Body of pancreas (tissue), 4 donors: ENCODE data around the gene OSBPL10.

Experiments
- POLR2A ChIP-seq, 3 donors: fragments of 450-650 bp; IDR thresholded peaks; one replicate each; pipeline ENCODE4 v1.6.1; 2016; ENCODE audit warnings: antibody characterized with exemption in 3 of 3, mild to moderate bottlenecking in 2 of 3
- TF ChIP-seq, protein P1 (sequence below), 7 experiments: fragments of 450-650 bp in 4 of 7; fragments of 200-600 bp in 3 of 7; sonication (generic) in 3 of 7; IDR thresholded peaks; one replicate each; pipeline ENCODE4 v1.5.1; 2016 to 2019; ENCODE audit warnings: antibody characterized with exemption in 7 of 7

DNA sequence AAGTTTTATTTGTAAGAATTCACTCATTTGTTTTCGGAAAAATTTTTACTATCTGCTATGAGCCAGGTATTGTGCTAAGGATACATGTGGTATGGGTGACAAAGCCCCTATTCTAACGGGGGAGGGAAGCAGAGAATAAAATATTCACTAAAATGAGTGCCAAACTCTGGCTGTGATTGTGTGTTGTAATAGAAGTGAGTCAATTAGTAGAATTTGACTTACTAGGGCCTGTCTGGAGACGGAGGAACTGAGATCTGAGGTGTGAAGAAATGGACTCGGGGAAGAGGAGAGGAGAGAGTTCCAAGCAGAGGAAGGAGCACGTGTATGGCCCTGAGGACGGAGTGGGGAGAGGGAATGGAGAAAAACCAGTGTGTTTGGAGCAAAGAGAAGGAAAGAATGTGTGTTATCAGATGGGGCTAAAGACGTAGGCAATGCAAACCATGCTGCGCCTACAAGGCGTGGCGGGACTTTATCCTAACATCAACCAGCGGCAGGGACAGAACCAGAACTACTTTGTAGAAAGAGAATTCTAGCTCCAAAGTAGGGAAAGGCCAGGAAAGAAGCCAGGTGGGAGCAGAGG is 89.1 kb downstream of the OSBPL10 start:
- TF ChIP-seq, protein P1, sequence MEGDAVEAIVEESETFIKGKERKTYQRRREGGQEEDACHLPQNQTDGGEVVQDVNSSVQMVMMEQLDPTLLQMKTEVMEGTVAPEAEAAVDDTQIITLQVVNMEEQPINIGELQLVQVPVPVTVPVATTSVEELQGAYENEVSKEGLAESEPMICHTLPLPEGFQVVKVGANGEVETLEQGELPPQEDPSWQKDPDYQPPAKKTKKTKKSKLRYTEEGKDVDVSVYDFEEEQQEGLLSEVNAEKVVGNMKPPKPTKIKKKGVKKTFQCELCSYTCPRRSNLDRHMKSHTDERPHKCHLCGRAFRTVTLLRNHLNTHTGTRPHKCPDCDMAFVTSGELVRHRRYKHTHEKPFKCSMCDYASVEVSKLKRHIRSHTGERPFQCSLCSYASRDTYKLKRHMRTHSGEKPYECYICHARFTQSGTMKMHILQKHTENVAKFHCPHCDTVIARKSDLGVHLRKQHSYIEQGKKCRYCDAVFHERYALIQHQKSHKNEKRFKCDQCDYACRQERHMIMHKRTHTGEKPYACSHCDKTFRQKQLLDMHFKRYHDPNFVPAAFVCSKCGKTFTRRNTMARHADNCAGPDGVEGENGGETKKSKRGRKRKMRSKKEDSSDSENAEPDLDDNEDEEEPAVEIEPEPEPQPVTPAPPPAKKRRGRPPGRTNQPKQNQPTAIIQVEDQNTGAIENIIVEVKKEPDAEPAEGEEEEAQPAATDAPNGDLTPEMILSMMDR (IDR thresholded peaks at IDR 0.05), result no peak
- no peak for TF ChIP-seq POLR2A (IDR thresholded peaks at IDR 0.05)
